Neural progenitor cell (in vitro differentiated cells): Measurements from ENCODE around the gene RETSAT. TPM values are rescaled to one million over a fixed set of nuclear protein-coding genes. Genes with fewer than 3 reads are reported as not detected.
A peak's percentile ranks its signal among the peaks of the same experiment; 100 is the strongest.
"Not testable (repeated sequence)": the region's sequence is repeated elsewhere in the genome, so short reads cannot be mapped to it uniquely, and the experiment has no call there.

Experiments used
- DNase-seq: peaks from one replicate; pipeline ENCODE4 v3.0.0-alpha.2; 2016; ENCODE audit warnings: low spot score
- H2AFZ ChIP-seq: fragments of 200-600 bp; sonication (generic); replicated peaks from 2 replicates; pipeline ENCODE4 v1.6.1; 2016; ENCODE audit warnings: antibody characterized with exemption
- H3F3A ChIP-seq: fragments of 200-600 bp; sonication (generic); 2 replicates; pipeline ENCODE4 v1.6.1; 2016; ENCODE audit warnings: antibody characterized with exemption, low read depth
- H3K27ac ChIP-seq: fragments of 200-600 bp; sonication (generic); 2 replicates; pipeline ENCODE4 v1.5.1; 2016; ENCODE audit warnings: mild to moderate bottlenecking
- H3K27me3 ChIP-seq: fragments of 200-600 bp; sonication (generic); 2 replicates; pipeline ENCODE4 v1.6.1; 2016; ENCODE audit warnings: mild to moderate bottlenecking, moderate library complexity
- H3K36me3 ChIP-seq: fragments of 200-600 bp; sonication (generic); 2 replicates; pipeline ENCODE4 v1.5.1; 2016
- H3K4me1 ChIP-seq: fragments of 200-600 bp; sonication (generic); 2 replicates; pipeline ENCODE4 v1.6.1; 2016; ENCODE audit warnings: mixed run types
- H3K4me2 ChIP-seq: fragments of 200-600 bp; sonication (generic); 2 replicates; pipeline ENCODE4 v1.6.1; 2016
- H3K4me3 ChIP-seq: fragments of 200-600 bp; sonication (generic); 2 replicates; pipeline ENCODE4 v1.5.1; 2016
- H3K79me2 ChIP-seq: fragments of 200-600 bp; sonication (generic); 2 replicates; pipeline ENCODE4 v1.6.1; 2016; ENCODE audit warnings: low read depth
- H3K9ac ChIP-seq: fragments of 200-600 bp; sonication (generic); 2 replicates; pipeline ENCODE4 v1.6.1; 2016
- H3K9me3 ChIP-seq: fragments of 200-600 bp; sonication (generic); 2 replicates; pipeline ENCODE4 v1.5.1; 2016; ENCODE audit warnings: low read depth
- H4K20me1 ChIP-seq: fragments of 200-600 bp; sonication (generic); 2 replicates; pipeline ENCODE4 v1.6.1; 2016; ENCODE audit warnings: low read depth
- H3K27ac Mint-ChIP-seq: 3 replicates; pipeline ENCODE4 v1.8.0; 2021; ENCODE audit warnings: mixed read lengths
- H3K27me3 Mint-ChIP-seq: 2 replicates; pipeline ENCODE4 v1.8.0; 2022; ENCODE audit warnings: low read depth, mild to moderate bottlenecking, inconsistent platforms, moderate library complexity, mixed read lengths; ENCODE audit not compliant: insufficient read depth
- H3K36me3 Mint-ChIP-seq: 3 replicates; pipeline ENCODE4 v1.8.0; 2021; ENCODE audit warnings: mixed read lengths
- H3K4me1 Mint-ChIP-seq: 3 replicates; pipeline ENCODE4 v1.8.0; 2021; ENCODE audit warnings: mixed read lengths
- H3K4me3 Mint-ChIP-seq: 3 replicates; pipeline ENCODE4 v1.8.0; 2021; ENCODE audit warnings: mild to moderate bottlenecking, moderate library complexity, mixed read lengths
- H3K9me3 Mint-ChIP-seq: 3 replicates; pipeline ENCODE4 v1.8.0; 2020; ENCODE audit warnings: mixed read lengths
- CTCF ChIP-seq: fragments of 200-600 bp; sonication (generic); IDR thresholded peaks from 2 replicates; pipeline ENCODE4 v1.5.1; 2017; ENCODE audit warnings: antibody characterized with exemption, mild to moderate bottlenecking
- EZH2 ChIP-seq: fragments of 200-600 bp; sonication (generic); IDR thresholded peaks from 2 replicates; pipeline ENCODE4 v1.6.1; 2017; ENCODE audit warnings: antibody characterized with exemption, mild to moderate bottlenecking, moderate library complexity
- EZH2phosphoT487 ChIP-seq: fragments of 200-600 bp; sonication (generic); IDR thresholded peaks from 2 replicates; pipeline ENCODE4 v1.6.1; 2017; ENCODE audit warnings: antibody characterized with exemption
- total RNA-seq: library from RNA; depleted of rRNA; stranded (reverse); fragments of >200 nt; gene quantifications from 2 replicates; pipeline ENCODE4 v1.2.3, GENCODE V29; 2015; ENCODE audit warnings: low replicate concordance

The RETSAT gene
- total RNA-seq, 1 donor from 2014 or later = 13.3 TPM

- no peak overlapping the region for H3K27ac ChIP-seq
- no peaks in the 10 kb centered on the region for H3K27me3 ChIP-seq
- TF ChIP-seq EZH2phosphoT487 (no peak), CTCF (no peak), EZH2 (no peak)
- H3K4me1 ChIP-seq = no peaks in the 10 kb centered on the region
- H3K4me3 ChIP-seq = no peak overlapping the region
- H3K4me3 Mint-ChIP-seq = no peak overlapping the region
- H2AFZ ChIP-seq = no peak overlapping the region
- H3K9ac ChIP-seq = no peak overlapping the region
- H3K4me1 Mint-ChIP-seq = no peaks in the 10 kb centered on the region
- peaks cover 14% of the 10 kb centered on the region for H3K36me3 Mint-ChIP-seq
- no peak overlapping the region for H3K27ac Mint-ChIP-seq
- H3K4me2 ChIP-seq = no peak overlapping the region
- no peaks in the 10 kb centered on the region for H3K79me2 ChIP-seq
- H3F3A ChIP-seq = no peaks in the 10 kb centered on the region
- H3K9me3 Mint-ChIP-seq = no peaks in the 10 kb centered on the region
- H3K27me3 Mint-ChIP-seq = peaks cover 3% of the 10 kb centered on the region
- DNase-seq = no peak
- H3K36me3 ChIP-seq = no peaks in the 10 kb centered on the region
- H4K20me1 ChIP-seq = no peaks in the 10 kb centered on the region
- H3K9me3 ChIP-seq = no peaks in the 10 kb centered on the region
Measured at GRCh38 chr2:85367180-85367579, 12.9 kb upstream of the RETSAT start.

- H3K4me2 ChIP-seq, H3K9me3 Mint-ChIP-seq: not testable (repeated sequence)
Measured at GRCh38 chr2:85362653-85363387, 8.5 kb upstream of the RETSAT start.

GRCh38 chr2:85357736-85358135 is 3.4 kb upstream of the RETSAT start:
- no peak for DNase-seq
- no peak overlapping the region for H3K9ac ChIP-seq
- H3K4me3 ChIP-seq = no peak overlapping the region
- Mint-ChIP-seq H3K27me3 (peaks cover 2% of the 10 kb centered on the region), H3K4me1 (peaks cover 19% of the 10 kb centered on the region), H3K27ac (no peak overlapping the region), H3K9me3 (no peaks in the 10 kb centered on the region), H3K4me3 (no peak overlapping the region), H3K36me3 (peaks cover 20% of the 10 kb centered on the region)
- no peak overlapping the region for H2AFZ ChIP-seq
- peaks cover 3% of the 10 kb centered on the region for H3K4me1 ChIP-seq
- no peaks in the 10 kb centered on the region for H3K27me3 ChIP-seq
- H4K20me1 ChIP-seq = no peaks in the 10 kb centered on the region
- H3K79me2 ChIP-seq = peaks cover 9% of the 10 kb centered on the region
- TF ChIP-seq EZH2 (no peak), EZH2phosphoT487 (no peak), CTCF (no peak)
- no peak overlapping the region for H3K27ac ChIP-seq
- H3K36me3 ChIP-seq = no peaks in the 10 kb centered on the region
- no peak overlapping the region for H3K4me2 ChIP-seq
- no peaks in the 10 kb centered on the region for H3F3A ChIP-seq
- no peaks in the 10 kb centered on the region for H3K9me3 ChIP-seq

More at GRCh38 chr2:85362653-85363387, 8.5 kb upstream of the RETSAT start:
- H2AFZ ChIP-seq, H3K27me3 Mint-ChIP-seq, H3F3A ChIP-seq, H3K27ac Mint-ChIP-seq, H4K20me1 ChIP-seq, H3K4me3 Mint-ChIP-seq, H3K9ac ChIP-seq, H3K4me3 ChIP-seq, H3K79me2 ChIP-seq, H3K36me3 ChIP-seq, DNase-seq, H3K27me3 ChIP-seq, H3K4me1 ChIP-seq, H3K9me3 ChIP-seq, H3K4me1 Mint-ChIP-seq, H3K27ac ChIP-seq: not testable (repeated sequence)
- peaks cover 19% of the 10 kb centered on the region for H3K36me3 Mint-ChIP-seq

GRCh38 chr2:85356186-85356585 is 1.9 kb upstream of the RETSAT start:
- H3K9ac ChIP-seq = no peak overlapping the region
- H3K9me3 ChIP-seq = no peaks in the 10 kb centered on the region
- no peak for TF ChIP-seq EZH2phosphoT487
- TF ChIP-seq CTCF = no peak
- no peak for TF ChIP-seq EZH2
- H3K27ac Mint-ChIP-seq = no peak overlapping the region
- peaks cover 15% of the 10 kb centered on the region for H3K36me3 Mint-ChIP-seq
- H3K79me2 ChIP-seq = peaks cover 9% of the 10 kb centered on the region
- H3K4me1 Mint-ChIP-seq = peaks cover 20% of the 10 kb centered on the region
- H4K20me1 ChIP-seq = no peaks in the 10 kb centered on the region
- H3K27me3 Mint-ChIP-seq = no peaks in the 10 kb centered on the region
- no peak overlapping the region for H3K4me2 ChIP-seq
- H3K4me3 ChIP-seq = no peak overlapping the region
- H3K4me3 Mint-ChIP-seq = peak overlapping the region; percentile 43
- peaks cover 3% of the 10 kb centered on the region for H3K4me1 ChIP-seq
- H2AFZ ChIP-seq = no peak overlapping the region
- H3K27ac ChIP-seq = no peak overlapping the region
- no peaks in the 10 kb centered on the region for H3K27me3 ChIP-seq
- no peaks in the 10 kb centered on the region for H3K9me3 Mint-ChIP-seq
- H3F3A ChIP-seq = no peaks in the 10 kb centered on the region
- H3K36me3 ChIP-seq = no peaks in the 10 kb centered on the region
- no peak for DNase-seq
